Gastrocnemius medialis (tissue), 4 donors: ENCODE measurements around the gene SEC14L1. TPM values are rescaled to one million over a fixed set of nuclear protein-coding genes. Genes with fewer than 3 reads are reported as not detected.
A peak's percentile ranks its signal among the peaks of the same experiment; 100 is the strongest.
"Not testable (repeated sequence)": the region's sequence is repeated elsewhere in the genome, so short reads cannot be mapped to it uniquely, and the experiment has no call there.

Experiments
- ATAC-seq, 2 donors: fragments of 150-250 bp; one replicate each; pipeline ENCODE4 v1.9.1; 2016
- DNase-seq, 2 donors: peaks; one replicate each; pipeline ENCODE4 v3.0.0-alpha.2; 2019
- H3K27ac ChIP-seq, 4 donors: fragments of 200-600 bp; sonication (generic); 1 replicate in 1 of 4; 2 replicates in 3 of 4; pipeline ENCODE4 v1.5.1; 2016 to 2018; ENCODE audit warnings: mild to moderate bottlenecking in 2 of 4, moderate library complexity in 1 of 4
- H3K27me3 ChIP-seq, 3 donors: fragments of 200-600 bp; sonication (generic) in 2 of 3; 1 replicate in 1 of 3; 2 replicates in 2 of 3; pipeline versions ENCODE4 v1.5.1 to v1.6.0; 2016 to 2019; ENCODE audit warnings: mild to moderate bottlenecking in 1 of 3, moderate library complexity in 1 of 3
- H3K36me3 ChIP-seq, 2 donors: fragments of 200-600 bp; sonication (generic) in 1 of 2; one replicate each; pipeline ENCODE4 v1.5.1; 2017 to 2018
- H3K4me1 ChIP-seq, 2 donors: fragments of 200-600 bp; sonication (generic) in 1 of 2; one replicate each; pipeline ENCODE4 v1.5.1; 2016 to 2017; ENCODE audit warnings: mild to moderate bottlenecking in 2 of 2
- H3K4me3 ChIP-seq, 4 donors: fragments of 200-600 bp; sonication (generic) in 3 of 4; 1 replicate in 1 of 4; 2 replicates in 3 of 4; pipeline ENCODE4 v1.5.1; 2016 to 2019; ENCODE audit warnings: mild to moderate bottlenecking in 2 of 4
- H3K9me3 ChIP-seq, 3 donors: fragments of 200-600 bp; sonication (generic) in 2 of 3; 1 replicate in 1 of 3; 2 replicates in 2 of 3; pipeline ENCODE4 v1.5.1; 2016 to 2019
- CTCF ChIP-seq, 5 experiments: fragments of 450-650 bp in 3 of 5; fragments of 200-600 bp in 2 of 5; sonication (generic) in 2 of 5; IDR thresholded peaks in 4 of 5; conservative IDR thresholded peaks in 1 of 5; 1 replicate in 4 of 5; 2 replicates in 1 of 5; pipeline ENCODE4 v1.5.1; 2016 to 2019; ENCODE audit warnings: antibody characterized with exemption in 5 of 5, mild to moderate bottlenecking in 3 of 5, moderate library complexity in 3 of 5
- POLR2A ChIP-seq, 2 donors: fragments of 450-650 bp; IDR thresholded peaks; one replicate each; pipeline ENCODE4 v1.6.1; 2017; ENCODE audit warnings: antibody characterized with exemption in 2 of 2, mild to moderate bottlenecking in 2 of 2, moderate library complexity in 2 of 2
- in situ Hi-C, 4 donors: fragments of 200-750 bp; cut with MboI; loops; one replicate each; pipeline versions ENCODE4 v1.15.0 to v1.8.0; 2017; ENCODE audit warnings: low sequenced_read_pairs in 4 of 4
- intact Hi-C: fragments of 100-400 bp; cut with DNase I; formaldehyde crosslinking; loops from one replicate; pipeline ENCODE4 v1.15.1; 2023; ENCODE audit warnings: low total_unique reads
- total RNA-seq, 4 donors: library from RNA; depleted of rRNA; stranded (reverse); fragments of >200 nt; gene quantifications; one replicate each; pipeline versions ENCODE4 v1.1.0 to v1.2.3, GENCODE V29; 2016

SEC14L1 gene
- total RNA-seq, 4 donors from 2014 or later = 55.0 to 94.1 (median 73.7) TPM

- peaks cover 19 to 36% of the 10 kb centered on the region in 2 donors for H3K4me1 ChIP-seq
- no peak overlapping the region for H3K4me3 ChIP-seq
- in situ Hi-C loops (loop anchor here in 1 of 4 donors (10.0 kb wide), 1 partner anchor 45 kb away; no protein-coding TSS in a partner anchor), intact Hi-C loops (no loop called here)
- no peaks in the 10 kb centered on the region for H3K27me3 ChIP-seq
- ATAC-seq (peak; percentile 83 to 97), DNase-seq (peak in 1 of 2 donors; percentile 23)
- H3K27ac ChIP-seq = peak overlapping the region; percentile 71 to 92 (median 80)
- no peaks in the 10 kb centered on the region for H3K36me3 ChIP-seq
- no peaks in the 10 kb centered on the region for H3K9me3 ChIP-seq
- TF ChIP-seq CTCF (IDR thresholded peaks at IDR 0.05 in 4 of 5, conservative IDR thresholded peaks at IDR 0.05 in 1 of 5) = no peak
- peak in 1 of 2 donors; percentile 28 for TF ChIP-seq POLR2A (IDR thresholded peaks at IDR 0.05)
Observed at GRCh38 chr17:77109764-77110359, 30.9 kb upstream of the SEC14L1 start.

- in situ Hi-C loops = not testable (repeated sequence)
- H3K4me1 ChIP-seq = peaks cover 26 to 36% of the 10 kb centered on the region in 2 donors
Observed at GRCh38 chr17:77111165-77111933, 29.4 kb upstream of the SEC14L1 start.

GRCh38 chr17:77111934-77112296 is 28.9 kb upstream of the SEC14L1 start:
- peaks cover 27 to 39% of the 10 kb centered on the region in 2 donors for H3K4me1 ChIP-seq
- peak overlapping the region; percentile 53 to 92 (median 80) for H3K27ac ChIP-seq
- in situ Hi-C loops (no loop called here), intact Hi-C loops (no loop called here)
- no peak for DNase-seq
- no peaks in the 10 kb centered on the region for H3K9me3 ChIP-seq
- no peak overlapping the region for H3K4me3 ChIP-seq
- no peak for ATAC-seq
- no peaks in the 10 kb centered on the region for H3K36me3 ChIP-seq
- no peaks in the 10 kb centered on the region for H3K27me3 ChIP-seq
- TF ChIP-seq POLR2A (IDR thresholded peaks at IDR 0.05) = no peak
- no peak for TF ChIP-seq CTCF (IDR thresholded peaks at IDR 0.05 in 4 of 5, conservative IDR thresholded peaks at IDR 0.05 in 1 of 5)

More at GRCh38 chr17:77111165-77111933, 29.4 kb upstream of the SEC14L1 start:
- H3K27me3 ChIP-seq, DNase-seq, H3K36me3 ChIP-seq, H3K4me3 ChIP-seq, intact Hi-C loops, ATAC-seq, H3K9me3 ChIP-seq: not testable (repeated sequence)
- peak overlapping the region; percentile 71 to 92 (median 80) for H3K27ac ChIP-seq

- H3K27ac ChIP-seq = peak overlapping the region; percentile 81 to 92 (median 82)
- no peaks in the 10 kb centered on the region for H3K9me3 ChIP-seq
- no peak for ATAC-seq
- intact Hi-C loops = no loop called here
- TF ChIP-seq CTCF (IDR thresholded peaks at IDR 0.05 in 4 of 5, conservative IDR thresholded peaks at IDR 0.05 in 1 of 5) (no peak), POLR2A (IDR thresholded peaks at IDR 0.05) (no peak)
- peaks cover 13 to 32% of the 10 kb centered on the region in 2 donors for H3K4me1 ChIP-seq
- no peak for DNase-seq
- in situ Hi-C loops = no loop called here
- no peak overlapping the region for H3K4me3 ChIP-seq
- H3K27me3 ChIP-seq = no peaks in the 10 kb centered on the region
- H3K36me3 ChIP-seq = no peaks in the 10 kb centered on the region
Observed at GRCh38 chr17:77115510-77115909, 25.3 kb upstream of the SEC14L1 start.

- Histone ChIP-seq H3K9me3 (no peaks in the 10 kb centered on the region), H3K27me3 (no peaks in the 10 kb centered on the region), H3K4me3 (no peak overlapping the region), H3K4me1 (peaks cover 13 to 31% of the 10 kb centered on the region in 2 donors), H3K27ac (peak overlapping the region; percentile 81 to 92 (median 82)), H3K36me3 (no peaks in the 10 kb centered on the region)
- ATAC-seq (no peak), DNase-seq (no peak)
- intact Hi-C loops (no loop called here), in situ Hi-C loops (no loop called here)
- no peak for TF ChIP-seq POLR2A (IDR thresholded peaks at IDR 0.05)
- no peak for TF ChIP-seq CTCF (IDR thresholded peaks at IDR 0.05 in 4 of 5, conservative IDR thresholded peaks at IDR 0.05 in 1 of 5)
Observed at GRCh38 chr17:77115947-77116346, 24.8 kb upstream of the SEC14L1 start.
